DOHH2 (cell line): ENCODE data around the gene MACC1.

Source experiments
- H3F3A ChIP-seq: fragments of 200-600 bp; sonication (generic), shearing (Covaris generic); 2 replicates; pipeline ENCODE4 v1.6.0; 2016; ENCODE audit warnings: antibody characterized with exemption, mild to moderate bottlenecking; ENCODE audit not compliant: control insufficient read depth, insufficient read depth
- H3K27ac ChIP-seq: fragments of 200-600 bp; sonication (generic); 2 replicates; pipeline ENCODE4 v1.5.1; 2014; ENCODE audit warnings: low read depth, mild to moderate bottlenecking, low read length, moderate library complexity
- H3K27me3 ChIP-seq: fragments of 200-600 bp; sonication (generic); 2 replicates; pipeline ENCODE4 v1.6.1; 2014; ENCODE audit warnings: mild to moderate bottlenecking, low read length, mixed read lengths; ENCODE audit not compliant: control insufficient read depth
- H3K36me3 ChIP-seq: fragments of 200-600 bp; sonication (generic); 2 replicates; pipeline ENCODE4 v1.6.1; 2014; ENCODE audit warnings: mild to moderate bottlenecking, low read length, moderate library complexity, mixed read lengths; ENCODE audit not compliant: control insufficient read depth
- H3K4me1 ChIP-seq: fragments of 200-600 bp; sonication (generic); 2 replicates; pipeline ENCODE4 v1.6.1; 2014; ENCODE audit warnings: mild to moderate bottlenecking, low read length, mixed read lengths; ENCODE audit not compliant: control insufficient read depth
- H3K4me2 ChIP-seq: fragments of 200-600 bp; sonication (generic); 2 replicates; pipeline ENCODE4 v1.6.0; 2014; ENCODE audit warnings: mild to moderate bottlenecking, low read length, moderate library complexity
- H3K4me3 ChIP-seq: fragments of 200-600 bp; sonication (generic); 2 replicates; pipeline ENCODE4 v1.5.1; 2014; ENCODE audit warnings: mild to moderate bottlenecking, low read length, mixed read lengths
- H3K79me2 ChIP-seq: fragments of 200-600 bp; sonication (generic); 2 replicates; pipeline ENCODE4 v1.6.1; 2014; ENCODE audit warnings: mild to moderate bottlenecking, low read length, mixed read lengths; ENCODE audit not compliant: control insufficient read depth
- H3K9me2 ChIP-seq: fragments of 200-600 bp; sonication (generic); replicated peaks from 2 replicates; pipeline ENCODE4 v1.6.1; 2014; ENCODE audit warnings: mild to moderate bottlenecking, low read length, mixed read lengths; ENCODE audit not compliant: control insufficient read depth
- H3K9me3 ChIP-seq: fragments of 200-600 bp; sonication (generic); 2 replicates; pipeline ENCODE4 v1.6.1; 2014; ENCODE audit warnings: antibody characterized with exemption, low read length, mixed read lengths; ENCODE audit not compliant: control insufficient read depth, insufficient read depth
- H4K20me1 ChIP-seq: fragments of 200-600 bp; sonication (generic); 2 replicates; pipeline ENCODE4 v1.6.0; 2014; ENCODE audit warnings: low read depth, mild to moderate bottlenecking, antibody characterized with exemption, low read length, moderate library complexity; ENCODE audit not compliant: control insufficient read depth, insufficient read depth
- EZH2phosphoT487 ChIP-seq: fragments of 200-600 bp; sonication (generic); IDR thresholded peaks from 2 replicates; pipeline ENCODE4 v1.6.1; 2017; ENCODE audit warnings: borderline replicate concordance, mild to moderate bottlenecking, antibody characterized with exemption, low read length, moderate library complexity, mixed read lengths
- TF ChIP-seq, protein P1 (sequence below): fragments of 200-600 bp; sonication (generic); IDR thresholded peaks from one replicate; pipeline ENCODE4 v1.5.1; 2014; ENCODE audit warnings: antibody characterized with exemption, mild to moderate bottlenecking, low read depth, low read length; ENCODE audit not compliant: poor library complexity, severe bottlenecking

The MACC1 gene

DNA sequence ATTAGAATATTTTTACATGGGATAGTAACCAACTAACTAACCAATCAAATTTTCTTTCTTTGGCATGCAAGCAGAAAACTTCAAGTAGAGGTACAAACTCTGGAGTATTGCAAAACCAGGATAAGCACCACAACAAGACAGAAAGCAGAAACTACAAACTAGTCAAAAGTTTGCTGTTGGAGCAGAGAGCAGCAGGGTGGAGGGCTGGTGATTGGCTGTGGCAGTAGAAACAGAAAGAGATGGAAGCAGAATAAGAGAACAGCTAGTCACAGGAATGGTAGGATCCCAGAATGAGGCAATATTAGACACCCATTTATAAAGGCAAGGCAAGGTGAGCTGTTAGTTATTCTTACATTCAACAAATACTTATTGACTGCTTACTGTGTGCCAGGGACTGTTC, 6.8 kb upstream of the MACC1 start:
- Histone ChIP-seq H3K27ac (no peak overlapping the region), H4K20me1 (no peaks in the 10 kb centered on the region), H3K9me3 (no peaks in the 10 kb centered on the region), H3K4me2 (no peak overlapping the region), H3K4me1 (peaks cover 27% of the 10 kb centered on the region), H3K27me3 (no peaks in the 10 kb centered on the region), H3K9me2 (no peaks in the 10 kb centered on the region), H3K36me3 (no peaks in the 10 kb centered on the region), H3K4me3 (no peak overlapping the region), H3F3A (peaks cover 19% of the 10 kb centered on the region), H3K79me2 (no peaks in the 10 kb centered on the region)
- TF ChIP-seq, protein P1, sequence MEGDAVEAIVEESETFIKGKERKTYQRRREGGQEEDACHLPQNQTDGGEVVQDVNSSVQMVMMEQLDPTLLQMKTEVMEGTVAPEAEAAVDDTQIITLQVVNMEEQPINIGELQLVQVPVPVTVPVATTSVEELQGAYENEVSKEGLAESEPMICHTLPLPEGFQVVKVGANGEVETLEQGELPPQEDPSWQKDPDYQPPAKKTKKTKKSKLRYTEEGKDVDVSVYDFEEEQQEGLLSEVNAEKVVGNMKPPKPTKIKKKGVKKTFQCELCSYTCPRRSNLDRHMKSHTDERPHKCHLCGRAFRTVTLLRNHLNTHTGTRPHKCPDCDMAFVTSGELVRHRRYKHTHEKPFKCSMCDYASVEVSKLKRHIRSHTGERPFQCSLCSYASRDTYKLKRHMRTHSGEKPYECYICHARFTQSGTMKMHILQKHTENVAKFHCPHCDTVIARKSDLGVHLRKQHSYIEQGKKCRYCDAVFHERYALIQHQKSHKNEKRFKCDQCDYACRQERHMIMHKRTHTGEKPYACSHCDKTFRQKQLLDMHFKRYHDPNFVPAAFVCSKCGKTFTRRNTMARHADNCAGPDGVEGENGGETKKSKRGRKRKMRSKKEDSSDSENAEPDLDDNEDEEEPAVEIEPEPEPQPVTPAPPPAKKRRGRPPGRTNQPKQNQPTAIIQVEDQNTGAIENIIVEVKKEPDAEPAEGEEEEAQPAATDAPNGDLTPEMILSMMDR, result no peak
- no peak for TF ChIP-seq EZH2phosphoT487

DNA sequence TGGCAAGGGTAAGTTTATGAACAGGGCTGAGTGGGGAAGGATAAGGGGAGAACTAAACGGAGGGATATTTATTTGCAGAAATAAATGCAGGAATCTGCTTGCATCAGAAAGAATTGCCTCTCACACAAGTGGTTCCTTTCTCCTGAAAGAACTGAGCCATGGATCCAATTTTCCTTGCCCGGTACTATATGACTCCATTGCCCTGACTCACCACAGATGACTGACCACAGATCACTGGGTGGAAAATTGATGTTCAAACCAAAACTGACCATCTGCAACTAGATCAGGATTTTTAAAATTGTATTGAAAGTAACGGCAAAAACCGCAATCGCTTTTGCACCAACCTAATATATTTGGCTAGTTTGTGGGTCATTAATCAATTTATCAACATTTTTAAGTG, 6.2 kb upstream of the MACC1 start:
- H3K36me3 ChIP-seq, result no peaks in the 10 kb centered on the region
- no peaks in the 10 kb centered on the region for H3K79me2 ChIP-seq
- H3K9me2 ChIP-seq, result no peaks in the 10 kb centered on the region
- H3K27ac ChIP-seq, result no peak overlapping the region
- no peak overlapping the region for H3K4me2 ChIP-seq
- H3K4me3 ChIP-seq, result no peak overlapping the region
- no peak for TF ChIP-seq EZH2phosphoT487
- TF ChIP-seq, protein P1, result no peak
- no peaks in the 10 kb centered on the region for H3K27me3 ChIP-seq
- H4K20me1 ChIP-seq, result no peaks in the 10 kb centered on the region
- peaks cover 26% of the 10 kb centered on the region for H3F3A ChIP-seq
- peaks cover 33% of the 10 kb centered on the region for H3K4me1 ChIP-seq
- H3K9me3 ChIP-seq, result no peaks in the 10 kb centered on the region

DNA sequence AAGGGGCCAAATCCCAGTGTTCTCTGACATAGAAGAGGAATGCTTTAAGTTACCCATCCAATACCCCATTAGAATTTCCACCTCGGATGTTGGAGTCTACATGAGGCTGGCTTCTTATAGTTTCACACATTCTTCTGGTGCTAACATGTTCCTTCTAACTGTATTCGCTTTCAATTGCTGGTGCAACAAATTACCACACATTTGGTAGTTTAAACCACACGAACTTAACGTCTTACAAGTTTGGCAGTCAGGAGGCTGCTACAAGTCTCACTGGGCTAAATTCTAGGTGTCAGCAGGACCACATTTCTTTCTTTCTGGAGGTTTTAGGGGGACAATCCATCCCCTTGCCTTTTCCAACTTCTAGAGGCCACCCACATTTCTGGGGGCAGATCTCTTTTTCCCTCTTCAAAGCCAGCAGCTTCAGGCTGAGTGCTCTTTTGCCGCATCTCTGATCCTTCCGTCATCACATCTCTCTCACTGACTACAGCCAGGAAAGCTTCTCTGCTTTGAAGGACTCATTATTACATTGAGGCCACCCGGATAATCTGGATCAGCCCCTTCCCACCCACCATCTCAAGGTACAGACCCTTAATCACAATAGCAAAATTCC, 5.1 kb upstream of the MACC1 start:
- no peak overlapping the region for H3K4me2 ChIP-seq
- H3K9me2 ChIP-seq, result no peaks in the 10 kb centered on the region
- H4K20me1 ChIP-seq, result no peaks in the 10 kb centered on the region
- H3F3A ChIP-seq, result peaks cover 34% of the 10 kb centered on the region
- H3K27me3 ChIP-seq, result no peaks in the 10 kb centered on the region
- H3K27ac ChIP-seq, result no peak overlapping the region
- H3K4me1 ChIP-seq, result peaks cover 44% of the 10 kb centered on the region
- TF ChIP-seq, protein P1, result no peak
- TF ChIP-seq EZH2phosphoT487, result no peak
- no peaks in the 10 kb centered on the region for H3K9me3 ChIP-seq
- H3K79me2 ChIP-seq, result no peaks in the 10 kb centered on the region
- no peak overlapping the region for H3K4me3 ChIP-seq
- no peaks in the 10 kb centered on the region for H3K36me3 ChIP-seq
